ENCODE results near the gene PIK3R1. TPM values are rescaled to one million over a fixed set of nuclear protein-coding genes. Genes with fewer than 3 reads are reported as not detected.
A peak's percentile ranks its signal among the peaks of the same experiment; 100 is the strongest.

The PIK3R1 gene
- total and polyA plus RNA-seq, 4 donors: 6.8 to 222 (median 74.9) TPM

DNA sequence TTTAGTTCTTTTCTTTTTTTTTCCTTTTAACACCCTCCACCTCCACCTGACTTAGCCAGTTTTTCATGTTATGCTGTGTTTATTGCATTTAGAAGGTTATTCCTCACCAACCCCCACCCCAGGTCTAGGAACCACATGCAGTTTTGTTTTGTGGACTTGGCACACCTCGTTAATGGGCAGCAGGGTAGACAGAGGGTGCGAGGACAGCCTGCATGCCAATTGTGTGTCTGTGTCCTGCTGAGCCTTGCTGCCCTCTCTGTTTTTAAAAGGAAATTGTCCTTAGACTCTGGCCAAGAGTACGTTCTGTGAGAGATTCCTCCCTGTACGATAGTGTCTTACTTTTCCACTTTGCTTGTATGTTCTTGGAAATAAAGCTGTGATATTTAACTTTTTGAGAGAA, 13.9 kb downstream of the PIK3R1 start:
- WGBS, 2 donors: 63 to 68% methylated on average over 4 of the region's 4 CpGs
- peak overlapping the region in 1 of 2 donors; percentile 25 for H3K27ac ChIP-seq (ENCODE audit: low read depth in 1 of 2, low read length in 1 of 2)
- no peaks in the 10 kb centered on the region for H3K27me3 ChIP-seq (ENCODE audit: control insufficient read depth in 3 of 3, insufficient read depth in 3 of 3, low read length in 2 of 3)
- no peak overlapping the region for H3K9ac ChIP-seq (ENCODE audit: insufficient read depth in 1 of 2, low read length in 2 of 2)
- H3K36me3 ChIP-seq (ENCODE audit: control insufficient read depth in 4 of 4, insufficient read depth in 4 of 4, low read length in 4 of 4): peaks cover 12 to 30% (median 20%) of the 10 kb centered on the region in 4 donors
- peaks cover 14 to 47% (median 36%) of the 10 kb centered on the region in 5 donors for H3K4me1 ChIP-seq (ENCODE audit: control insufficient read depth in 5 of 5, insufficient read depth in 5 of 5, low read length in 5 of 5)
- DNase-seq (no peak), ATAC-seq (ENCODE audit: insufficient read depth, low FRiP score) (no peak)
- TF ChIP-seq, protein P1, sequence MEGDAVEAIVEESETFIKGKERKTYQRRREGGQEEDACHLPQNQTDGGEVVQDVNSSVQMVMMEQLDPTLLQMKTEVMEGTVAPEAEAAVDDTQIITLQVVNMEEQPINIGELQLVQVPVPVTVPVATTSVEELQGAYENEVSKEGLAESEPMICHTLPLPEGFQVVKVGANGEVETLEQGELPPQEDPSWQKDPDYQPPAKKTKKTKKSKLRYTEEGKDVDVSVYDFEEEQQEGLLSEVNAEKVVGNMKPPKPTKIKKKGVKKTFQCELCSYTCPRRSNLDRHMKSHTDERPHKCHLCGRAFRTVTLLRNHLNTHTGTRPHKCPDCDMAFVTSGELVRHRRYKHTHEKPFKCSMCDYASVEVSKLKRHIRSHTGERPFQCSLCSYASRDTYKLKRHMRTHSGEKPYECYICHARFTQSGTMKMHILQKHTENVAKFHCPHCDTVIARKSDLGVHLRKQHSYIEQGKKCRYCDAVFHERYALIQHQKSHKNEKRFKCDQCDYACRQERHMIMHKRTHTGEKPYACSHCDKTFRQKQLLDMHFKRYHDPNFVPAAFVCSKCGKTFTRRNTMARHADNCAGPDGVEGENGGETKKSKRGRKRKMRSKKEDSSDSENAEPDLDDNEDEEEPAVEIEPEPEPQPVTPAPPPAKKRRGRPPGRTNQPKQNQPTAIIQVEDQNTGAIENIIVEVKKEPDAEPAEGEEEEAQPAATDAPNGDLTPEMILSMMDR (IDR thresholded peaks at IDR 0.05; ENCODE audit: control extremely low read depth, extremely low read depth): no peak
- H3K4me3 ChIP-seq: no peak overlapping the region
- H3K9me3 ChIP-seq (ENCODE audit: control insufficient read depth in 4 of 4, insufficient read depth in 3 of 4, low read length in 3 of 4): no peaks in the 10 kb centered on the region

DNA sequence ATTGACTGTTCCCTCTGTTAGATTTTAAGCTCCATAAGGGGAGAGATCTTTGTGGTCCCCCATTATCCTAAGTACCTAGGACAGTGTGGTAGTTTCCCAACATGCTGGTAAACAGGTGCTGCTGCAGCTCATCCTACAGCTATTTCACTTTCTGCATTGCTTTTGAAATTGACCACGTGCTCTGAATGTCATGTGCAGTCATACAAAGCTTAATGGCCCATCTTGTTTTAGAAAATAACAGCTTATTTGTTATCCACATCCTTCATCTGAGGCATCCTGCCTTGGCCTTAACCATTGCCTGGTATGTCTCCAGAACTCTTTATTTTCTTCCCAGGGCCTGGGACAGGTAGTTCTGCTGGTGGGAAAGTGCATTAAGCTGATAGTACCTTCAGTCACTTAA, 14.7 kb downstream of the PIK3R1 start:
- Histone ChIP-seq H3K4me3 (no peak overlapping the region), H3K36me3 (ENCODE audit: control insufficient read depth in 4 of 4, insufficient read depth in 4 of 4, low read length in 4 of 4) (peaks cover 12 to 30% (median 21%) of the 10 kb centered on the region in 4 donors), H3K4me1 (ENCODE audit: control insufficient read depth in 5 of 5, insufficient read depth in 5 of 5, low read length in 5 of 5) (peaks cover 7 to 42% (median 29%) of the 10 kb centered on the region in 5 donors), H3K9me3 (ENCODE audit: control insufficient read depth in 4 of 4, insufficient read depth in 3 of 4, low read length in 3 of 4) (no peaks in the 10 kb centered on the region), H3K9ac (ENCODE audit: insufficient read depth in 1 of 2, low read length in 2 of 2) (no peak overlapping the region), H3K27me3 (ENCODE audit: control insufficient read depth in 3 of 3, insufficient read depth in 3 of 3, low read length in 2 of 3) (no peaks in the 10 kb centered on the region), H3K27ac (ENCODE audit: low read depth in 1 of 2, low read length in 1 of 2) (no peak overlapping the region)
- ATAC-seq (ENCODE audit: insufficient read depth, low FRiP score): no peak
- DNase-seq: no peak
- 73 to 79% methylated on average over 1 of the region's 1 CpG for WGBS, 2 donors
- TF ChIP-seq, protein P1 (IDR thresholded peaks at IDR 0.05; ENCODE audit: control extremely low read depth, extremely low read depth): no peak

DNA sequence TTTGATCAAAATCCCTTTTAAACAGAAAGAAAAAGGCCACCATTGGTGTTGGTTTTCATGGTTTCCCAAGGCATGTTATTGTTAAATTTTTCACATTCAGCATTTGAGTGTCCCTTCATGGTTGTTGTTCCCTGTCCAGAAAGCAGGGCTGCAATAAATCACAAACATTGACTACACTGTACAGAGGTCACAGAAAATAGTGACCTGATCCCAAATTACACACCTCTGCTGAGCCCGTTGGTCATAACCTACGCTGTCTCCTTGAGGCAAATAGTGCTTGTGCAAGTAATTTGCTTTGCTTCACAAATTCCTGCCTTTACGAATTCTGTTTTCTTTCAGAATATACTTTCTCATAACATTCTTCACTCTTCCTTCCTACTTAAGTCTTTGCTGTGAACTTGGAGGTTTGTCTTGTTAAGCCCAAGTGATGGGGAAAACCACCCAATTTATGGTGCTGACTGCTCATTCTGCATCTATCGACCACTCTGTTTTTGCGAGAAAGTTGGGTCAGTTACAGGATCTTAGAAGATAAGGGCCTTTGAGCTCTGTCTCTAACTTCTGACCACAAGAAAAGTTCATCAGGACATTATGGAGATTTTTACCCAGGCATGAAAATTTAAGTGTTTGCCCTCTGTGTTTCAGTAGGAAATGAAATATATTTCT, 16.0 kb downstream of the PIK3R1 start:
- 82 to 85% methylated on average over 5 of the region's 5 CpGs for WGBS, 2 donors

More for the DNA sequence above, 16.0 kb downstream of the PIK3R1 start:
- DNase-seq (no peak), ATAC-seq (ENCODE audit: insufficient read depth, low FRiP score) (no peak)
- Histone ChIP-seq H3K4me1 (ENCODE audit: control insufficient read depth in 5 of 5, insufficient read depth in 5 of 5, low read length in 5 of 5) (peaks cover 3 to 39% (median 18%) of the 10 kb centered on the region in 5 donors), H3K27me3 (ENCODE audit: control insufficient read depth in 3 of 3, insufficient read depth in 3 of 3, low read length in 2 of 3) (no peaks in the 10 kb centered on the region), H3K9me3 (ENCODE audit: control insufficient read depth in 4 of 4, insufficient read depth in 3 of 4, low read length in 3 of 4) (no peaks in the 10 kb centered on the region), H3K27ac (ENCODE audit: low read depth in 1 of 2, low read length in 1 of 2) (no peak overlapping the region), H3K9ac (ENCODE audit: insufficient read depth in 1 of 2, low read length in 2 of 2) (no peak overlapping the region), H3K36me3 (ENCODE audit: control insufficient read depth in 4 of 4, insufficient read depth in 4 of 4, low read length in 4 of 4) (peaks cover 10 to 24% (median 15%) of the 10 kb centered on the region in 4 donors), H3K4me3 (no peak overlapping the region)
- TF ChIP-seq, protein P1 (IDR thresholded peaks at IDR 0.05; ENCODE audit: control extremely low read depth, extremely low read depth): no peak

Measured in lung (tissue), 12 donors.